GM23248 (cell line): Measurements from ENCODE around the gene BIRC5. TPM values are rescaled to one million over a fixed set of nuclear protein-coding genes. Genes with fewer than 3 reads are reported as not detected.

Experiments
- DNase-seq: peaks from one replicate; pipeline ENCODE4 v3.0.0-alpha.2; 2015
- H2AFZ ChIP-seq: fragments of 200-600 bp; sonication (generic); 2 replicates; pipeline ENCODE4 v1.6.1; 2016; ENCODE audit warnings: antibody characterized with exemption
- H3F3A ChIP-seq: fragments of 200-600 bp; sonication (generic); 2 replicates; pipeline ENCODE4 v1.6.1; 2016; ENCODE audit warnings: mild to moderate bottlenecking, antibody characterized with exemption, mixed run types; ENCODE audit not compliant: insufficient read depth
- H3K27ac ChIP-seq: fragments of 200-600 bp; sonication (generic); 2 replicates; pipeline ENCODE4 v1.5.1; 2016; ENCODE audit warnings: mild to moderate bottlenecking
- H3K27me3 ChIP-seq: fragments of 200-600 bp; sonication (generic); replicated peaks from 2 replicates; pipeline ENCODE4 v1.6.1; 2016; ENCODE audit warnings: mild to moderate bottlenecking; ENCODE audit not compliant: insufficient read depth
- H3K36me3 ChIP-seq: fragments of 200-600 bp; sonication (generic); 2 replicates; pipeline ENCODE4 v1.6.1; 2016; ENCODE audit warnings: low read depth, mild to moderate bottlenecking
- H3K4me1 ChIP-seq: fragments of 200-600 bp; sonication (generic); 2 replicates; pipeline ENCODE4 v1.6.1; 2016; ENCODE audit warnings: mild to moderate bottlenecking; ENCODE audit not compliant: insufficient read depth
- H3K4me2 ChIP-seq: fragments of 200-600 bp; sonication (generic); one replicate; pipeline ENCODE4 v1.6.1; 2016; ENCODE audit warnings: mild to moderate bottlenecking; ENCODE audit not compliant: unreplicated experiment
- H3K4me3 ChIP-seq: fragments of 200-600 bp; sonication (generic); 2 replicates; pipeline ENCODE4 v1.5.1; 2016; ENCODE audit warnings: mild to moderate bottlenecking
- H3K79me2 ChIP-seq: fragments of 200-600 bp; sonication (generic); 2 replicates; pipeline ENCODE4 v1.6.1; 2016; ENCODE audit warnings: mild to moderate bottlenecking; ENCODE audit not compliant: insufficient read depth
- H3K9ac ChIP-seq: fragments of 200-600 bp; sonication (generic); 2 replicates; pipeline ENCODE4 v1.6.1; 2016; ENCODE audit warnings: mild to moderate bottlenecking
- H3K9me2 ChIP-seq: fragments of 200-600 bp; sonication (generic); 2 replicates; pipeline ENCODE4 v1.6.1; 2016; ENCODE audit warnings: mixed run types, mild to moderate bottlenecking, moderate library complexity; ENCODE audit not compliant: insufficient read depth
- H3K9me3 ChIP-seq: fragments of 200-600 bp; sonication (generic); one replicate; pipeline ENCODE4 v1.6.1; 2017; ENCODE audit warnings: low read depth
- H4K20me1 ChIP-seq: fragments of 200-600 bp; sonication (generic); 2 replicates; pipeline ENCODE4 v1.6.0; 2016; ENCODE audit not compliant: insufficient read depth
- EZH2 ChIP-seq: fragments of 200-600 bp; sonication (generic); IDR thresholded peaks from 2 replicates; pipeline ENCODE4 v1.6.1; 2018; ENCODE audit warnings: antibody characterized with exemption, mild to moderate bottlenecking; ENCODE audit not compliant: insufficient read depth, poor library complexity, severe bottlenecking
- EZH2phosphoT487 ChIP-seq: fragments of 200-600 bp; sonication (generic); IDR thresholded peaks from 2 replicates; pipeline ENCODE4 v1.6.1; 2018; ENCODE audit warnings: antibody characterized with exemption, moderate library complexity, mild to moderate bottlenecking, low read depth; ENCODE audit not compliant: insufficient read depth
- WGBS, 2 experiments: methylation state at CpG; one replicate each; pipeline ENCODE4 v1.1.6; 2015 to 2017; ENCODE audit warnings: low lambda C conversion rate in 2 of 2, low coverage in 1 of 2; ENCODE audit errors: missing lambda C conversion rate in 2 of 2; 5-methylcytosine and 5-hydroxymethylcytosine counted together
- in situ Hi-C: fragments of 300-500 bp; cut with MboI; formaldehyde crosslinking; loops from 2 replicates; pipeline ENCODE4 v1.15.0; 2020
- polyA plus RNA-seq: library from polyadenylated mRNA; unstranded; fragments of >200 nt; fragmentation: Nextera tagmentation; extraction: Ambion mirVana; gene quantifications from 2 replicates; pipeline ENCODE4 v1.2.1, GENCODE V29; 2016
- total RNA-seq: library from RNA; depleted of rRNA; stranded (reverse); fragments of >200 nt; shearing (Covaris generic); gene quantifications from 2 replicates; pipeline ENCODE4 v1.2.3, GENCODE V29; 2014

BIRC5 gene
- total and polyA plus RNA-seq, 2 experiments from 2014 or later: 30.9 to 42.3 TPM

DNA sequence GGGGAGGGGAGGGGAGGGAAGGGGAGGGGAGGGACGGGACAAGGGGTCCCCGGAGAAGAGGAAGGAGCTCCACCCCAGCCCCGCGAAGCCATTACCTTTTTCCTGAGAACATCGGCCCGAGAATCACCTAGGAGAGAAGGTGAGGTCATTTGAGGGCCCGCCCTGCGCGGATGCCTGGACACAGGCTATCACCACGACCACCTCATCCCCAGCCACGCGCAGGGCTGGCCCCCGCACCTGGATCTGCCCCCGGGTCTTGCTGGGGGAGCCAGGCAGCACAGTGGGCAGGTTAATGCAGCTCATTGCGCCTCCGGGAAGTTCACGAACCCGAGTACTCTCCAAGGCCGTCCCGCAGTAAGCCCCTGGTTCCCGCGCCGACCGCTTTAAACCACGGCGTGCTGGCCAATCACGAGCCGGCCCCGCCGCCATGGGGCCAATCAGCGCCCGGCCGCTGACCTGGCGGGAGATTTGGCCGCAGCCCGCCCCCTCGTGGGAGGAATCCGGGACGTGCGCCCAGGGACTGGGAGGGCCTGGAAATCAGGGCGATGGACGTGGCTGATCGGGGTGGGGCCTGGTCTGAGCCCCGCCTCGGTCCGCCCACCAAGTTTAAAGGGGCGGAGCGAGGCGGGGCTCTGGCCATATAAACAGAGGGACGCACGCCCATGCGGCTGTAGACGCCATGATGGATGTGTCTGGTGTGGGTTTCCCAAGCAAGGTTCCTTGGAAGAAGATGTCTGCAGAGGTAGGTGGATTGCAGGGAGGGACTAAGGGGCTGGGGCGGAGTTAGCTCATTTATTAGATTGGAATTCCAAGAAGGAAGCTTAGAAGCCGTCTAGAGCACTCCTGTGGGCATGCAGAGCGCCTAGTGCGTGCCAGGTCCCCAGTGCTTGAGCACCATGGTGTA is 27.1 kb upstream of the BIRC5 start, which contains the start of the genes AFMID and TK1:
Gene AFMID, plus strand, starts transcription at position 671 of the 904 bp plus-strand sequence. Its CDS starts 9 bp downstream, at position 680.
Gene TK1, minus strand, starts transcription at position 361 of the 904 bp plus-strand sequence. Its CDS starts 58 bp downstream, at position 303.
- Histone ChIP-seq H3K4me3 (peak within 1 kb of the TSS; percentile 83), H3K9me2 (no peaks in the 10 kb centered on the region), H2AFZ (peak within 1 kb of the TSS; percentile 93), H3K9ac (peak within 1 kb of the TSS; percentile 81), H3K27ac (no peak within 1 kb of the TSS), H3K36me3 (no peaks in the 10 kb centered on the region), H3K4me2 (peak within 1 kb of the TSS; percentile 95), H4K20me1 (no peaks in the 10 kb centered on the region), H3F3A (no peaks in the 10 kb centered on the region), H3K27me3 (no peaks in the 10 kb centered on the region), H3K4me1 (no peaks in the 10 kb centered on the region), H3K9me3 (no peaks in the 10 kb centered on the region), H3K79me2 (peaks cover 5% of the 10 kb centered on the region)
- in situ Hi-C loops: no loop called here
- DNase-seq: peak; percentile 98
- WGBS, 2 experiments: 4 to 5% methylated on average over 44 to 47 of the region's 57 CpGs
- TF ChIP-seq EZH2 (no peak), EZH2phosphoT487 (no peak)

DNA sequence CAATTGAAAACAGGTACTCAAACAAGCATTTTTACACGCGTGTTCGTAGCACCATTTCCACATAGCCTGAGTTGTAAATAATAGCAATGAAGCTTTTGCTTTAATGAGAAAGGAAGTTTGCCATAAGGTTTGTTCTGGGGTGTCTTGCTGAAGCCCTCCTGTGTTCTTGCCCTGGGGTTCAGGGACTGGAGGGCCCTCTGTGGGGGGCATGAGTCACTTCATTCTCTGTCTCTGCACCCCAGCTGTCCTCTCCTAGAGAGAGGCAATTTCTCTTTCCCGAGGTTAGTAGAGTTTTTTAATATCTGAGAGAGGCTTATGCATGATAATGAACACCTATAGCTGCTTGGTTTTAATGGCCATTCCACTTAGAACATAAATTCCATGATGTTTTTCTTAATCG is 17.3 kb upstream of the BIRC5 start:
- no peaks in the 10 kb centered on the region for H3K27me3 ChIP-seq
- H3K9me2 ChIP-seq: no peaks in the 10 kb centered on the region
- no peak overlapping the region for H3K4me3 ChIP-seq
- no peak overlapping the region for H3K9ac ChIP-seq
- no peaks in the 10 kb centered on the region for H3F3A ChIP-seq
- H3K79me2 ChIP-seq: no peaks in the 10 kb centered on the region
- no peak overlapping the region for H3K27ac ChIP-seq
- no peaks in the 10 kb centered on the region for H4K20me1 ChIP-seq
- in situ Hi-C loops: no loop called here
- 98% methylated on average over 5 of the region's 5 CpGs for WGBS, 2 experiments
- H3K4me1 ChIP-seq: no peaks in the 10 kb centered on the region
- no peak overlapping the region for H3K4me2 ChIP-seq
- TF ChIP-seq EZH2 (no peak), EZH2phosphoT487 (no peak)
- no peak for DNase-seq
- H2AFZ ChIP-seq: no peak overlapping the region
- no peaks in the 10 kb centered on the region for H3K9me3 ChIP-seq
- H3K36me3 ChIP-seq: no peaks in the 10 kb centered on the region

DNA sequence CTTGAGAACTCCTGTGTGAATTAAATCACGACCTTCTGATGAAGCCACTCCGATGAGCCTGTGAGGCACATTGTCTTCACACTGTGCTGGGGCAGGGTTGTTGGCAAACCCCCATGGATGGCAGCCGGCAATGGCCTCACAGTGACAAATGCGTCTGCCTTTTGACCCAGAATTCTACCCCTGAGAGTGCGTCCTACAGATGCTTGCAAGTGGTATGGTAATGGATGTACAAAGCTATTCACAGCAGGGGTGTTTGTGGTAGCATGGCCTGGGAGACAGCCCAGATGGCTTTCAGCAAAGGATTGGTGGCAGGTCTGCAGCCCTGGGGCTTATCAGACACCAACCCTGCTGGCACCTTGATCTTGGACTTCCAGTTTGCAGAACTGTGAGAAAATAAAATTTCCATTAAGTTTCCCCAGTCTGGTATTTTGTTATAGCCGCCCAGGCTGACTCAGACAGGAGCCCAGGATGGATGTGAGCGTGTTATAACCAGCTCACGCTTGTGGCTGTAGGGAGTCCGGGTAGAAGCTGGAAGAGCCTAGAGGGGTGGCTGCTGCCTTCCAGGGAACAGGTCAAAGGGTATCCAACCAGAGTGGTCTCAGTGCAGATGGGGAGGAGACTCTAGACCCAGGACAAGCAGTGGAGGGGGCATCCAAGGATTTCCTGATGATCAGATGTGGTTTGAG is 16.8 kb upstream of the BIRC5 start:
- H3F3A ChIP-seq: no peaks in the 10 kb centered on the region
- no peaks in the 10 kb centered on the region for H3K4me1 ChIP-seq
- no peak overlapping the region for H3K4me3 ChIP-seq
- H3K9me2 ChIP-seq: no peaks in the 10 kb centered on the region
- H3K27me3 ChIP-seq: no peaks in the 10 kb centered on the region
- no peak overlapping the region for H3K27ac ChIP-seq
- 62 to 68% methylated on average over 9 of the region's 9 CpGs for WGBS, 2 experiments
- in situ Hi-C loops: no loop called here
- no peak overlapping the region for H2AFZ ChIP-seq
- H3K4me2 ChIP-seq: no peak overlapping the region
- no peaks in the 10 kb centered on the region for H3K79me2 ChIP-seq
- no peak for DNase-seq
- H4K20me1 ChIP-seq: no peaks in the 10 kb centered on the region
- no peaks in the 10 kb centered on the region for H3K36me3 ChIP-seq
- H3K9ac ChIP-seq: no peak overlapping the region
- no peaks in the 10 kb centered on the region for H3K9me3 ChIP-seq
- TF ChIP-seq EZH2 (no peak), EZH2phosphoT487 (no peak)

DNA sequence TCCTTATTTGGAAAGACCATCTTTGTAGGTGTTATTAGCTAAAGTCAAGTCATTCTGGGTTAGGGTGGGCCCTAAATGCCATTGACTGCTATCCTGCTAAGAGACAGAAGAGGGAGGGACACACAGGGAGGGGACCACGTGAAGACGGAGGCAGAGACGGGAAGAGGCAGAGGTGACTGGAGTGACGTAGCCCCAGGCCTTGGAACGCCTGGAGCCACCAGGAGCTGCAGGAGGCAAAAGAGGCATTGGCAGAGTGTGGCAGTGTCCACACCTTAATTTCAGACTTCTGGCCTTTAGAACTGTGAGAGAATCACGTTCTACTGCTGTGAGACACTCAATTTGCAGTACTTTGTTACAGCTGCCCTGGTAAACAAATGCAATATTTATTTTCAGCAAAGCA is 13.6 kb upstream of the BIRC5 start:
- H3K4me3 ChIP-seq: no peak overlapping the region
- TF ChIP-seq EZH2: no peak
- no peak for TF ChIP-seq EZH2phosphoT487
- H4K20me1 ChIP-seq: no peaks in the 10 kb centered on the region
- no peak overlapping the region for H2AFZ ChIP-seq
- no peaks in the 10 kb centered on the region for H3K79me2 ChIP-seq
- H3K27ac ChIP-seq: no peak overlapping the region
- no peak for DNase-seq
- H3K9me2 ChIP-seq: no peaks in the 10 kb centered on the region
- H3K4me2 ChIP-seq: no peak overlapping the region
- H3K9me3 ChIP-seq: no peaks in the 10 kb centered on the region
- in situ Hi-C loops: no loop called here
- 90 to 93% methylated on average over 6 of the region's 6 CpGs for WGBS, 2 experiments
- H3K36me3 ChIP-seq: no peaks in the 10 kb centered on the region
- H3F3A ChIP-seq: no peaks in the 10 kb centered on the region
- no peaks in the 10 kb centered on the region for H3K27me3 ChIP-seq
- no peaks in the 10 kb centered on the region for H3K4me1 ChIP-seq
- no peak overlapping the region for H3K9ac ChIP-seq
